PC-3 (cell line): ENCODE results near the gene ASIC3.

Experiments
- EZH2 ChIP-seq: fragments of 300-600 bp; sonication (generic); IDR thresholded peaks from one replicate; pipeline ENCODE4 v1.6.1; 2017; ENCODE audit warnings: antibody characterized with exemption, mild to moderate bottlenecking, low read length; ENCODE audit not compliant: unreplicated experiment
- TF ChIP-seq, protein P1 (sequence below): fragments of 300-600 bp; sonication (generic); conservative IDR thresholded peaks from 2 replicates; pipeline ENCODE4 v1.5.1; 2017; ENCODE audit warnings: antibody characterized with exemption, low read depth, mild to moderate bottlenecking, low read length

DNA sequence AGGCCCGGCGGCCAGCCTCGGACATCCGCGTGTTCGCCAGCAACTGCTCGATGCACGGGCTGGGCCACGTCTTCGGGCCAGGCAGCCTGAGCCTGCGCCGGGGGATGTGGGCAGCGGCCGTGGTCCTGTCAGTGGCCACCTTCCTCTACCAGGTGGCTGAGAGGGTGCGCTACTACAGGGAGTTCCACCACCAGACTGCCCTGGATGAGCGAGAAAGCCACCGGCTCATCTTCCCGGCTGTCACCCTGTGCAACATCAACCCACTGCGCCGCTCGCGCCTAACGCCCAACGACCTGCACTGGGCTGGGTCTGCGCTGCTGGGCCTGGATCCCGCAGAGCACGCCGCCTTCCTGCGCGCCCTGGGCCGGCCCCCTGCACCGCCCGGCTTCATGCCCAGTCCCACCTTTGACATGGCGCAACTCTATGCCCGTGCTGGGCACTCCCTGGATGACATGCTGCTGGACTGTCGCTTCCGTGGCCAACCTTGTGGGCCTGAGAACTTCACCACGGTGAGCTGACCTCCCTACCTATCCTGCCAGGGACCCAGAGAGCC, 656 bp downstream of the ASIC3 start:
- no peak for TF ChIP-seq EZH2
- TF ChIP-seq, protein P1, sequence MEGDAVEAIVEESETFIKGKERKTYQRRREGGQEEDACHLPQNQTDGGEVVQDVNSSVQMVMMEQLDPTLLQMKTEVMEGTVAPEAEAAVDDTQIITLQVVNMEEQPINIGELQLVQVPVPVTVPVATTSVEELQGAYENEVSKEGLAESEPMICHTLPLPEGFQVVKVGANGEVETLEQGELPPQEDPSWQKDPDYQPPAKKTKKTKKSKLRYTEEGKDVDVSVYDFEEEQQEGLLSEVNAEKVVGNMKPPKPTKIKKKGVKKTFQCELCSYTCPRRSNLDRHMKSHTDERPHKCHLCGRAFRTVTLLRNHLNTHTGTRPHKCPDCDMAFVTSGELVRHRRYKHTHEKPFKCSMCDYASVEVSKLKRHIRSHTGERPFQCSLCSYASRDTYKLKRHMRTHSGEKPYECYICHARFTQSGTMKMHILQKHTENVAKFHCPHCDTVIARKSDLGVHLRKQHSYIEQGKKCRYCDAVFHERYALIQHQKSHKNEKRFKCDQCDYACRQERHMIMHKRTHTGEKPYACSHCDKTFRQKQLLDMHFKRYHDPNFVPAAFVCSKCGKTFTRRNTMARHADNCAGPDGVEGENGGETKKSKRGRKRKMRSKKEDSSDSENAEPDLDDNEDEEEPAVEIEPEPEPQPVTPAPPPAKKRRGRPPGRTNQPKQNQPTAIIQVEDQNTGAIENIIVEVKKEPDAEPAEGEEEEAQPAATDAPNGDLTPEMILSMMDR = no peak
